K562 (cell line): ENCODE results near the gene PSMD1. TPM values are rescaled to one million over a fixed set of nuclear protein-coding genes. Genes with fewer than 3 reads are reported as not detected.

ENCODE experiments used
- ATAC-seq: fragments of 200-7000 bp; cut with Tn5 transposase; 3 replicates; pipeline ENCODE4 v1.9.1; 2020; ENCODE audit warnings: moderate library complexity
- BruUV-seq: library from RNA; stranded (reverse); fragments of 400-500 nt; replicated peaks from 2 replicates; lab custom pipeline; 2021; lab: Mats Ljungman, UMichigan
- CTCF ChIA-PET: fragments of 300-600 bp; formaldehyde crosslinking; extraction: SDS; loops from one replicate; lab custom pipeline; 2021; ENCODE audit warnings: low intra/inter-chr PET ratio; lab: Yijun Ruan, JAX
- POLR2A ChIA-PET: fragments of 300-600, 350-650 bp; sonication (Branson Sonifier 250); formaldehyde crosslinking; extraction: SDS; loops from one replicate; lab custom pipeline; 2021; ENCODE audit warnings: antibody characterized with exemption, inconsistent platforms; lab: Yijun Ruan, JAX
- DNase-seq, 4 experiments: peaks; one replicate each; pipeline versions ENCODE4 v3.0.0 to v3.0.0-alpha.2; 2011 to 2018; ENCODE audit warnings: low spot score in 3 of 4, mixed read lengths in 3 of 4; ENCODE audit errors: extremely low read depth in 1 of 4
- FAIRE-seq: peaks from 2 replicates; lab custom pipeline; 2011; peaks lifted over from hg19 to GRCh38; lab: Jason Lieb, UNC
- H2AFZ ChIP-seq: 2 replicates; pipeline ENCODE4 v1.6.0; 2011; ENCODE audit warnings: low read depth, low read length, control low read depth, inconsistent platforms
- H3K27ac ChIP-seq: fragments of 200-600 bp; 3 replicates; pipeline ENCODE4 v1.8.0; 2011; ENCODE audit warnings: low read depth, mild to moderate bottlenecking, control low read depth, inconsistent platforms, low read length, moderate library complexity, mixed read lengths; ENCODE audit errors: extremely low read depth
- H3K27me3 ChIP-seq, 2 experiments: fragments of 300-600 bp in 1 of 2; 2 replicates in 1 of 2; 3 replicates in 1 of 2; pipeline versions ENCODE4 v1.6.0 to v1.8.0; 2011; ENCODE audit warnings: inconsistent platforms in 2 of 2, low read length in 2 of 2, mild to moderate bottlenecking in 1 of 2, mixed read lengths in 1 of 2, moderate library complexity in 1 of 2; ENCODE audit not compliant: control insufficient read depth in 2 of 2, insufficient read depth in 2 of 2
- H3K36me3 ChIP-seq: fragments of 300-600 bp; 3 replicates; pipeline ENCODE4 v1.8.0; 2011; ENCODE audit warnings: mild to moderate bottlenecking, low read length, inconsistent platforms; ENCODE audit not compliant: control insufficient read depth, insufficient read depth
- H3K4me1 ChIP-seq, 2 experiments: fragments of 200-600 bp in 1 of 2; replicated peaks in 1 of 2; 2 replicates in 1 of 2; 3 replicates in 1 of 2; pipeline versions ENCODE4 v1.5.1 to v1.8.0; 2011; ENCODE audit warnings: inconsistent platforms in 2 of 2, low read length in 2 of 2, mild to moderate bottlenecking in 1 of 2, mixed read lengths in 1 of 2, moderate library complexity in 1 of 2; ENCODE audit not compliant: control insufficient read depth in 2 of 2, insufficient read depth in 2 of 2
- H3K4me2 ChIP-seq: 2 replicates; pipeline ENCODE4 v1.6.1; 2011; ENCODE audit warnings: low read length, control low read depth, inconsistent platforms, mixed read lengths; ENCODE audit not compliant: insufficient read depth
- H3K4me3 ChIP-seq: fragments of 200-600 bp; sonication (generic), shearing (Covaris generic); 2 replicates; pipeline ENCODE4 v1.5.1; 2016; ENCODE audit warnings: control low read depth, inconsistent platforms
- H3K79me2 ChIP-seq: fragments of 200-600 bp; 3 replicates; pipeline ENCODE4 v1.8.0; 2011; ENCODE audit warnings: low read length, inconsistent platforms; ENCODE audit not compliant: control insufficient read depth, insufficient read depth
- H3K9ac ChIP-seq, 2 experiments: 2 replicates each; pipeline versions ENCODE4 v1.6.0 to v1.6.1; 2011; ENCODE audit warnings: low read depth in 2 of 2, low read length in 2 of 2, control low read depth in 1 of 2, inconsistent platforms in 1 of 2, mild to moderate bottlenecking in 1 of 2, mixed read lengths in 1 of 2; ENCODE audit not compliant: insufficient read depth in 1 of 2
- H3K9me1 ChIP-seq: one replicate; pipeline ENCODE4 v1.6.0; 2011; ENCODE audit warnings: inconsistent platforms, mild to moderate bottlenecking, low read length, moderate library complexity; ENCODE audit not compliant: control insufficient read depth, insufficient read depth
- H3K9me3 ChIP-seq: replicated peaks from 2 replicates; pipeline ENCODE4 v1.5.1; 2011; ENCODE audit warnings: low read depth, low read length, inconsistent platforms; ENCODE audit not compliant: control insufficient read depth, insufficient read depth
- H4K20me1 ChIP-seq: replicated peaks from 2 replicates; pipeline ENCODE4 v1.6.1; 2011; ENCODE audit warnings: low read length, inconsistent platforms, mixed read lengths; ENCODE audit not compliant: control insufficient read depth, insufficient read depth
- CBX5 ChIP-seq: IDR thresholded peaks from 2 replicates; pipeline ENCODE4 v1.6.1; 2014; ENCODE audit warnings: low read depth, borderline replicate concordance
- ESRRB ChIP-seq: fragments of 250-450 bp; sonication (Bioruptor Pico); IDR thresholded peaks from 2 replicates; pipeline ENCODE4 v1.5.0; 2020; ENCODE audit warnings: mild to moderate bottlenecking, moderate library complexity, borderline replicate concordance
- FOXJ2 ChIP-seq: fragments of 200-800 bp; sonication (Bioruptor generic); IDR thresholded peaks from 2 replicates; pipeline ENCODE4 v1.6.1; 2016; ENCODE audit warnings: missing genetic modification characterization, missing compliant biosample characterization
- GATAD2A ChIP-seq: fragments of 450-650 bp; IDR thresholded peaks from 2 replicates; pipeline ENCODE4 v1.6.1; 2017
- GATAD2B ChIP-seq: fragments of 450-650 bp; IDR thresholded peaks from 2 replicates; pipeline ENCODE4 v1.6.1; 2017; ENCODE audit warnings: mild to moderate bottlenecking, borderline replicate concordance
- KAT7 ChIP-seq: sonication (generic); formaldehyde crosslinking; IDR thresholded peaks from 2 replicates; pipeline ENCODE4 v1.8.0; 2022; ENCODE audit warnings: missing genetic modification reagents, mild to moderate bottlenecking, borderline replicate concordance
- OTX1 ChIP-seq: fragments of 450-650 bp; formaldehyde crosslinking; IDR thresholded peaks from 2 replicates; pipeline ENCODE4 v1.4.0; 2022; ENCODE audit warnings: mild to moderate bottlenecking
- PPARD ChIP-seq: fragments of 250-450 bp; sonication (Bioruptor Pico); IDR thresholded peaks from 2 replicates; pipeline ENCODE4 v1.8.0; 2022; ENCODE audit warnings: inconsistent platforms, mild to moderate bottlenecking, moderate library complexity
- TRIM24 ChIP-seq, 2 experiments: fragments of 450-650 bp; IDR thresholded peaks; 2 replicates each; pipeline ENCODE4 v1.6.1; 2016
- ZNF395 ChIP-seq: fragments of 200-800 bp; sonication (Bioruptor generic); IDR thresholded peaks from 2 replicates; pipeline ENCODE4 v1.6.1; 2017; ENCODE audit warnings: missing genetic modification characterization, missing compliant biosample characterization
- ZNF79 ChIP-seq: fragments of 250-450 bp; sonication (Bioruptor Pico); IDR thresholded peaks from 2 replicates; pipeline ENCODE4 v1.4.0; 2020; ENCODE audit warnings: low read depth, mild to moderate bottlenecking, moderate library complexity
- WGBS: fragments of 100-300 bp; shearing (Covaris generic); methylation state at CpG from one replicate; pipeline ENCODE4 v1.1.6; 2016; ENCODE audit warnings: low coverage, mixed read lengths; ENCODE audit not compliant: insufficient coverage; ENCODE audit errors: missing lambda C conversion rate; 5-methylcytosine and 5-hydroxymethylcytosine counted together
- in situ Hi-C: fragments of 300-500 bp; cut with MboI; formaldehyde crosslinking; loops from 4 replicates; pipeline ENCODE4 v1.15.0; 2018; ENCODE audit warnings: inconsistent platforms, mixed read lengths
- intact Hi-C: fragments of 100-400 bp; cut with micrococcal nuclease; formaldehyde crosslinking; loops from 2 replicates; pipeline ENCODE4 v1.14.2; 2022
- polyA plus RNA-seq, 8 experiments: library from polyadenylated mRNA; depleted of rRNA in 4 of 8; stranded (reverse) in 5 of 8; unstranded in 3 of 8; fragments of >200 nt; fragmentation: Nextera tagmentation in 2 of 8; fragmentation: Illumina TruSeq in 1 of 8; extraction: Ambion mirVana in 2 of 8; extraction: Trizol in 1 of 8; gene quantifications; 2 replicates each; pipeline versions ENCODE4 v1.2.1 to v1.2.3, GENCODE V29; 2011 to 2014; ENCODE audit warnings: inconsistent platforms in 1 of 8, missing spikeins in 1 of 8
- total RNA-seq, 7 experiments: library from RNA; depleted of rRNA in 6 of 7; stranded (reverse); fragments of >200 nt in 6 of 7; fragmentation: Illumina TruSeq in 2 of 7; extraction: Trizol in 2 of 7; gene quantifications; 2 replicates each; pipeline versions ENCODE4 v1.2.1 to v1.2.3, GENCODE V29; 2011 to 2021; ENCODE audit warnings: low replicate concordance in 1 of 7
- TF ChIP-seq, protein P1 (sequence below): sonication (generic); formaldehyde crosslinking; IDR thresholded peaks from 2 replicates; pipeline ENCODE4 v1.8.0; 2022; ENCODE audit warnings: mild to moderate bottlenecking, missing genetic modification reagents
- TF ChIP-seq, protein P2 (sequence below): fragments of 250-450 bp; sonication (Bioruptor Pico); IDR thresholded peaks from 2 replicates; pipeline ENCODE4 v1.9.0; 2021; ENCODE audit warnings: mild to moderate bottlenecking

PSMD1 gene
- total and polyA plus RNA-seq, 9 of the 15 experiments (the other 6 are each of a cell fraction or from before 2014, with no cell fraction given) = 100 to 257 (median 147) TPM

- H3K9me3 ChIP-seq = no peaks in the 10 kb centered on the region
- intact Hi-C loops (no loop called here), in situ Hi-C loops (no loop called here)
- BruUV-seq = no TSS peak
- no peak overlapping the region for H2AFZ ChIP-seq
- no peak overlapping the region for H3K4me3 ChIP-seq
- CTCF ChIA-PET = no interaction called here
- ATAC-seq = no peak
- H3K27me3 ChIP-seq = no peaks in the 10 kb centered on the region
- DNase-seq = no peak
- no peaks in the 10 kb centered on the region; the same call in 2 of the 3 replicates for H3K79me2 ChIP-seq
- H3K36me3 ChIP-seq = peaks cover 49% of the 10 kb centered on the region
- H3K4me2 ChIP-seq = no peak overlapping the region
- no peaks in the 10 kb centered on the region for H4K20me1 ChIP-seq
- 80% methylated on average over 5 of the region's 5 CpGs for WGBS
- POLR2A ChIA-PET = no interaction called here
- no peaks in the 10 kb centered on the region for H3K9me1 ChIP-seq
- H3K4me1 ChIP-seq = no peaks in the 10 kb centered on the region; a peak in 1 of 5 replicates
- TF ChIP-seq GATAD2A (no peak), ESRRB (CRISPR knock-in tag) (no peak), ZNF79 (CRISPR knock-in tag) (no peak), TRIM24 (IDR thresholded peaks at IDR 0.05) (no peak), OTX1 (no peak), KAT7 (no peak), ZNF395 (no peak), PPARD (CRISPR knock-in tag) (no peak), GATAD2B (no peak), FOXJ2 (tag) (no peak), CBX5 (no peak)
- TF ChIP-seq, protein P1, sequence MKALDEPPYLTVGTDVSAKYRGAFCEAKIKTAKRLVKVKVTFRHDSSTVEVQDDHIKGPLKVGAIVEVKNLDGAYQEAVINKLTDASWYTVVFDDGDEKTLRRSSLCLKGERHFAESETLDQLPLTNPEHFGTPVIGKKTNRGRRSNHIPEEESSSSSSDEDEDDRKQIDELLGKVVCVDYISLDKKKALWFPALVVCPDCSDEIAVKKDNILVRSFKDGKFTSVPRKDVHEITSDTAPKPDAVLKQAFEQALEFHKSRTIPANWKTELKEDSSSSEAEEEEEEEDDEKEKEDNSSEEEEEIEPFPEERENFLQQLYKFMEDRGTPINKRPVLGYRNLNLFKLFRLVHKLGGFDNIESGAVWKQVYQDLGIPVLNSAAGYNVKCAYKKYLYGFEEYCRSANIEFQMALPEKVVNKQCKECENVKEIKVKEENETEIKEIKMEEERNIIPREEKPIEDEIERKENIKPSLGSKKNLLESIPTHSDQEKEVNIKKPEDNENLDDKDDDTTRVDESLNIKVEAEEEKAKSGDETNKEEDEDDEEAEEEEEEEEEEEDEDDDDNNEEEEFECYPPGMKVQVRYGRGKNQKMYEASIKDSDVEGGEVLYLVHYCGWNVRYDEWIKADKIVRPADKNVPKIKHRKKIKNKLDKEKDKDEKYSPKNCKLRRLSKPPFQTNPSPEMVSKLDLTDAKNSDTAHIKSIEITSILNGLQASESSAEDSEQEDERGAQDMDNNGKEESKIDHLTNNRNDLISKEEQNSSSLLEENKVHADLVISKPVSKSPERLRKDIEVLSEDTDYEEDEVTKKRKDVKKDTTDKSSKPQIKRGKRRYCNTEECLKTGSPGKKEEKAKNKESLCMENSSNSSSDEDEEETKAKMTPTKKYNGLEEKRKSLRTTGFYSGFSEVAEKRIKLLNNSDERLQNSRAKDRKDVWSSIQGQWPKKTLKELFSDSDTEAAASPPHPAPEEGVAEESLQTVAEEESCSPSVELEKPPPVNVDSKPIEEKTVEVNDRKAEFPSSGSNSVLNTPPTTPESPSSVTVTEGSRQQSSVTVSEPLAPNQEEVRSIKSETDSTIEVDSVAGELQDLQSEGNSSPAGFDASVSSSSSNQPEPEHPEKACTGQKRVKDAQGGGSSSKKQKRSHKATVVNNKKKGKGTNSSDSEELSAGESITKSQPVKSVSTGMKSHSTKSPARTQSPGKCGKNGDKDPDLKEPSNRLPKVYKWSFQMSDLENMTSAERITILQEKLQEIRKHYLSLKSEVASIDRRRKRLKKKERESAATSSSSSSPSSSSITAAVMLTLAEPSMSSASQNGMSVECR (CRISPR knock-in tag) = no peak
- TF ChIP-seq, protein P2, sequence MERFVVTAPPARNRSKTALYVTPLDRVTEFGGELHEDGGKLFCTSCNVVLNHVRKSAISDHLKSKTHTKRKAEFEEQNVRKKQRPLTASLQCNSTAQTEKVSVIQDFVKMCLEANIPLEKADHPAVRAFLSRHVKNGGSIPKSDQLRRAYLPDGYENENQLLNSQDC (CRISPR knock-in tag) = no peak
- no peak overlapping the region for H3K9ac ChIP-seq
- no peak overlapping the region for H3K27ac ChIP-seq
- no peak for FAIRE-seq
These were observed 37.3 kb downstream of the PSMD1 start for GRCh38 chr2:231093933-231094332.
